ENCODE data around the gene OSBPL2. TPM values are rescaled to one million over a fixed set of nuclear protein-coding genes. Genes with fewer than 3 reads are reported as not detected.

The OSBPL2 gene
- total and polyA plus RNA-seq, 3 donors from 2014 or later: 48.5 to 57.2 (median 49.8) TPM

DNA sequence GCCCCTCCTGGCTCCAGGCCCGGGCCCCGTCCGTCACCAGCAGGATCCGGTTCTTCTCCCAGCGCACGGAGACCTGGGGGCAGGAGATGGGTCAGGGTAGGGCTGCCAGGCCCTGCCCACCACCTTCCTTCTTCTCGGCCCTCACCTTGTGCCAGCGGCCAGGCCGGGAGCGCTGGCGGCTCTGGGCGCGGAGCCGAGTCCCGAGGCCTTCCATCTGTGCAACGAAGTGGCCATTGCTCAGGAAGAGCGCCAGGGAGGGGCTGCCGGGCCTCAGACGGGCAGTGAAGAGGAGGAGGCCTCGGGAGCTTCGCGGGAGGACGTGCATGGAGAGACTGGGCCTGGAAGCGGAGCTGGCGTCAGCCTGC, 72.4 kb downstream of the OSBPL2 start:
- Histone ChIP-seq H3K4me1 (peaks cover 1% of the 10 kb centered on the region), H3K36me3 (ENCODE audit: low read depth, missing control alignments) (no peaks in the 10 kb centered on the region), H3K27ac (no peak overlapping the region), H3K27me3 (no peaks in the 10 kb centered on the region), H3K9me3 (no peaks in the 10 kb centered on the region), H3K4me3 (no peak overlapping the region)
- TF ChIP-seq POLR2A (IDR thresholded peaks at IDR 0.05): no peak
- TF ChIP-seq CTCF (IDR thresholded peaks at IDR 0.05): no peak
- WGBS, 2 donors: 70 to 80% methylated on average over 12 to 25 of the region's 25 CpGs
- peak; percentile 60 for DNase-seq
- intact Hi-C loops (cut with DNase I; ENCODE audit: low total_unique reads): no loop called here

DNA sequence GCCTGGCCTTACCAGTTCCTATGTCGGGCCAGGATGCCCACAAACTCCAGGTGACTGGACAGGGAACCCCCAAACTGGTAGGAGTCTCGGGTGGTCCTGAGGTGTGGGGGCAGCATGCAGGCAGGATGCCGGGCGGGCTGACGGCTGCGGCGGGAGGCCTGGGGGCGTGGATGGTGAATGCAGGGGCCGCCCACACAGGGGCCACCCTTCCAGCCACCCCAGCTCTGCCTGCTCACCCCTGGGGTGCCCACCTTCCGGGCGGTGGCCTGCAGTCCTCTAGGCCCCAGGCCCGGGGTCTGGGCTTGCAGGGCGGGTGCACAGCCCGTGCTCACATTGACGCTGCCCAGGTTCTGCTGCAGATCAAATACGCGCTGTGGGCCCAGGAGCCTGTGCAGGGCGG, 72.8 kb downstream of the OSBPL2 start:
- Histone ChIP-seq H3K27ac (no peak overlapping the region), H3K9me3 (no peaks in the 10 kb centered on the region), H3K36me3 (ENCODE audit: low read depth, missing control alignments) (no peaks in the 10 kb centered on the region), H3K4me3 (no peak overlapping the region), H3K27me3 (no peaks in the 10 kb centered on the region), H3K4me1 (peaks cover 3% of the 10 kb centered on the region)
- TF ChIP-seq POLR2A (IDR thresholded peaks at IDR 0.05): no peak
- no peak for TF ChIP-seq CTCF (IDR thresholded peaks at IDR 0.05)
- intact Hi-C loops (cut with DNase I; ENCODE audit: low total_unique reads): no loop called here
- no peak for DNase-seq
- WGBS, 2 donors: 89 to 92% methylated on average over 7 to 18 of the region's 18 CpGs

- Histone ChIP-seq H3K9me3 (no peaks in the 10 kb centered on the region), H3K36me3 (ENCODE audit: low read depth, missing control alignments) (no peaks in the 10 kb centered on the region), H3K4me3 (no peak overlapping the region), H3K27ac (no peak overlapping the region), H3K27me3 (no peaks in the 10 kb centered on the region), H3K4me1 (peaks cover 3% of the 10 kb centered on the region)
- no peak for DNase-seq
- intact Hi-C loops (cut with DNase I; ENCODE audit: low total_unique reads): no loop called here
- 91 to 92% methylated on average over 24 to 51 of the region's 60 CpGs for WGBS, 2 donors
- no peak for TF ChIP-seq CTCF (IDR thresholded peaks at IDR 0.05)
- no peak for TF ChIP-seq POLR2A (IDR thresholded peaks at IDR 0.05)
Measured at GRCh38 chr20:62311832-62312661, 73.7 kb downstream of the OSBPL2 start.

DNA sequence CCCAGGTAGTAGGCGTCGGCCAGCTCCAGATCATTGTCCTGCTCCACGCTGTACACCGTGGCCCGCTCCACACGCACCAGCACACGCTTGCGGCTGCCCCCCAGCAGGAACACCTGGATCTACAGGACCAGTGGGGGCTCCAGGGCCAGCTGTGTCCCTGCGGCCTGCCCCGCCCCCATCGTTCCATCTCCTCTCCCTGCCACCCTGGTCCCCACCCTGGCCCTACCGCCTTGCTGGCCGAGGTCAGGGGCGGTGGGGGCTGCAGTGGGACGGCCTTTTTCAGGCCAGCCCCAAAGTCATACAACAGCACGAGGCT, 74.3 kb downstream of the OSBPL2 start:
- Histone ChIP-seq H3K27me3 (no peaks in the 10 kb centered on the region), H3K27ac (no peak overlapping the region), H3K9me3 (no peaks in the 10 kb centered on the region), H3K36me3 (ENCODE audit: low read depth, missing control alignments) (no peaks in the 10 kb centered on the region), H3K4me3 (no peak overlapping the region), H3K4me1 (peaks cover 3% of the 10 kb centered on the region)
- WGBS, 2 donors: 93 to 95% methylated on average over 6 to 16 of the region's 16 CpGs
- intact Hi-C loops (cut with DNase I; ENCODE audit: low total_unique reads): no loop called here
- TF ChIP-seq POLR2A (IDR thresholded peaks at IDR 0.05) (no peak), CTCF (IDR thresholded peaks at IDR 0.05) (no peak)
- DNase-seq: no peak

GRCh38 chr20:62313021-62313420, 74.7 kb downstream of the OSBPL2 start:
- no peak overlapping the region for H3K27ac ChIP-seq
- no peak for DNase-seq
- H3K36me3 ChIP-seq (ENCODE audit: low read depth, missing control alignments): no peaks in the 10 kb centered on the region
- WGBS, 2 donors: 97% methylated on average over 26 of the region's 26 CpGs; no CpG with 5 or more reads in 1 of the 2 donors
- no peaks in the 10 kb centered on the region for H3K9me3 ChIP-seq
- H3K27me3 ChIP-seq: no peaks in the 10 kb centered on the region
- H3K4me1 ChIP-seq: peaks cover 3% of the 10 kb centered on the region
- intact Hi-C loops (cut with DNase I; ENCODE audit: low total_unique reads): no loop called here
- TF ChIP-seq CTCF (IDR thresholded peaks at IDR 0.05) (no peak), POLR2A (IDR thresholded peaks at IDR 0.05) (no peak)
- no peak overlapping the region for H3K4me3 ChIP-seq

Data from testis (tissue), 3 donors.